Measurements from ENCODE around the gene PDE10A. TPM values are rescaled to one million over a fixed set of nuclear protein-coding genes. Genes with fewer than 3 reads are reported as not detected.

The PDE10A gene
- polyA plus RNA-seq, 10 donors, result 6.5 to 12.8 (median 9.6) TPM

DNA sequence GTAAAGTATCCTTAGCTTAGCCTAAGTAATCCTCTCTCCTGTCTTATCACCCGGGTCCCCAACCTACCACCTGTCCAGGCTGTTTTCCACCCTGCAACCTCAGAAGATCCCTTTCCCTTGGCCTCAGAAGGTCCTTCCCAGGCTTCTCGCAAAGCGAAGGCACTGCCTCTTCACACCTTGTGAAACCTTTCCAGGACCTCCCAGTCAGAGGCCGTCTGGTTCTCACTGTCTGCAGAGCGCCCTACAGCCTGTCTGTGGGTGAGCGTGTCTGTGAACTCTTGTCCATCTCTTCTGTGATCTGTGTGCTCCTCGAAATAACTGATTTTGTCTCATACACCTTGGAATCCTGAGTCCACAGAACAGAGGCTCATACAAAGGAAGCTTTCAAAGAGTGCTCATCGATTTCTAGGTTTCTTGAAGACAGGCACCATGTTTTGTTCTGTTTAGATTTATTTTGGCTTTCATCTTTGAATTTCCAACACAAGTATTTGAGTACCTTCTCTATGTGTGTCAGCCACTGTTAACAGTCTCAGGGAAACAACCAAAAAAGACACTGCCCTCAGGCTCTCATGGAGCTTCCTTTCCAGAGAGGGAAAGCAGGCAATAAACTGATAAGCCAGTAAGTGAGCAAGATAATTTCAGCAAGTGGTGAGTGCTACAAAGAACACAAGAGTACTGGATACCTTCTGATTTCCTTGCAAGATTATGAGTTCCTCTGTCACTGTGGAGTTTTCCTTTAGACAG is 6.3 kb downstream of the PDE10A start:
- no peak for DNase-seq

DNA sequence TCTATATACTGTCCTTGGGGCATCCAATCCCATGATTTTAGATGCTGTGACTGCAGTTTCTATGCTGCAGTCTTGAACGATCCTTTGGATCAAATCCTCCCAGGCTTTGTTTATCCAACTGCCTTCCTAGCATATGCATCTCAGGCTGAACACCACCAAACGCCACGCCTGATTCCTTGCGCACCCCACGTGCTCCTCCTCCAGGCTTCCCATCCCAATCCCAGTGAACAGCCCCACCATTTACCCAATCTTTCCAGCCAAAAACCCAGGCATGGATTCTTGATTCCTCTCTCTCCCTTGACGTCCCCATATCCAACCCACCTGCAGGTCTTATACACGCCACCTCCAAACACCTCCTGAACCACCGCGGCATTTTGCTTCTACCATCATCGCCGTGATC is 7.8 kb downstream of the PDE10A start:
- no peak for DNase-seq

- no peak for DNase-seq
These were observed 8.9 kb downstream of the PDE10A start for GRCh38 chr6:165654144-165654543.

DNA sequence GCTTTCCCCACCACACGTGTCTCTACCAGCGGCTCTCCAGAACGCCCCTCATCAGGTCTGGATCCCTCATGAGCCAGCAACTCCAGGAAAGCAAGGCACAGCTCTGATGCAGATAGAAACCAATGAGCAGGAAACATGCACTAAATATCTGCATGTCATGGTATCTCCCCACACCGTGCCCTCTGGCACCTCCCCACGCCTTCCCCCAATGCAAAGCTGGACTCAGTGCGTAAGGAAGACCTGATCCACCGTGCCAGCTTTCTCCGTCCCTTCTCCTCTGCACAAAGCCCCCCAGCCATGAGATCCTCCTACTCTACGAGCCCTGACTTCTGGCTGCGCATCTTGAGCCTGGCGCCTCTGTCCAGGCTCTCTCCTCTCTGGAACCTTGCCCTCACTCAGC is 9.4 kb downstream of the PDE10A start:
- DNase-seq, result no peak

DNA sequence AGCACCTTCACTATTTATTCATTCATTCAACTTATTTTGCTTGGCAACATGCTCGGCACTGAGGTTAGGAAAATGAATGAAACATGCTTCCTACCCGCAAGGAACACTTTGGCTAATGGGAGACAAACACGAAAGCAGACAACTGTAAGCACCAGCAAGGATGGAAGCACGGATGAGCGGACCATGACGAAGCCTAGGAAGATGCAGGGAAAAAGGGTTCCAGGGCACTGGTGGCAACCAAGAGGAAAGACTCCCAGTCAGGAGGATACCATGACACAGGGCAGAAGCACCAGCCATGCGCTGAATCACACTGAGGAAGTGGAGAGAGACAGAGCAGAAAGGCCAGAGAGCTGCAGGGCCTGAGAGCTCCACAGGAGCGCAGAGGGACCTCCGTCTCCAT is 9.8 kb downstream of the PDE10A start:
- DNase-seq, result no peak

GRCh38 chr6:165652766-165653165 is 10.3 kb downstream of the PDE10A start:
- no peak for DNase-seq

GRCh38 chr6:165649166-165650137 is 13.6 kb downstream of the PDE10A start:
- DNase-seq, result peak; percentile 57 to 78 (median 63)

DNA sequence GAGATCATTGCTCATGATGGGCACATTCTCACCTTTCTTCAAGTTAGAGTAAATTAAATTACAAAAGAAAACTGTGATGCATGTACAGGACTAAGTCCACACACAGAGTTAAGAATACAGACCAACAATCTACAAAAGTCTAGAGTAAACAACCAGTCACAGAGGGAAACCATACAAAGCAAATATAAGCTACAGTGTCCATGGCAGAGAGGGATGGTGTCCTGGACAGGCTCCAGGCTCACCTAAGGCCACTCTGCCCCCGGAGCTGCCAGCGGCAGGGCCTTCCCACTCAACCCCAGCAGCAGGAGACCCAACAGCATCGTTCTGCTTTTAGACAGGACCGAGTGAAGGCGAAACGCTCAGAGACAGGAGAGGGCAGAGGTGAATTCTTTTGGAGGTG is 16.0 kb downstream of the PDE10A start:
- DNase-seq, result no peak

- DNase-seq, result no peak
These were observed 17.1 kb downstream of the PDE10A start for GRCh38 chr6:165645919-165646318.

- no peak for DNase-seq
These were observed 18.3 kb downstream of the PDE10A start for GRCh38 chr6:165644586-165645266.

GRCh38 chr6:165643015-165643414 is 20.0 kb downstream of the PDE10A start:
- no peak for DNase-seq

DNA sequence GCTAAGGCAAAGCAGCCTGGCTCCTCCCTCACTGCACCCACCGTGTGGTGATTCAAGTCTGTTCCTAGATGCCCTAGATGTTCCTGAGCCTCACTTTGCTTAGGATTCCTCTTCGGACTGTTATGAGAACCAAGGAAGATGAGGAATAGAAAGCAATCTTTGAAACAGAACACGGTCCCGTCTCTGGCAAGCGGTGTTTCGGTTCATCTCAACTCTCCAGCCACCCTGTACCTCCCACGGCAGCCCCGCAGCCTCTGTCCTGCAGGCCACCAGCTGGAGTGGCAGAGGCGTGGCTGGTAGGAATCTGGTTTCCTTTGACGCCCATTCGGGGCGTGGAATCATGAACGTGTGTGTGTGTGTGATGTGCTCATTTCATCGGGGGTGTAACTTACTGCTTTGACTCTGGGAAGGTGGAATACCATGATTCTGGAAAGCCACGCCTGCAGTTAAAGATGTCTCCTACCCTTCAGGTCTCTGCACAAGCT is 21.3 kb downstream of the PDE10A start:
- peak in 1 of 3 donors; percentile 38 for DNase-seq

- DNase-seq, result no peak
These were observed 22.2 kb downstream of the PDE10A start for GRCh38 chr6:165640806-165641205.

DNA sequence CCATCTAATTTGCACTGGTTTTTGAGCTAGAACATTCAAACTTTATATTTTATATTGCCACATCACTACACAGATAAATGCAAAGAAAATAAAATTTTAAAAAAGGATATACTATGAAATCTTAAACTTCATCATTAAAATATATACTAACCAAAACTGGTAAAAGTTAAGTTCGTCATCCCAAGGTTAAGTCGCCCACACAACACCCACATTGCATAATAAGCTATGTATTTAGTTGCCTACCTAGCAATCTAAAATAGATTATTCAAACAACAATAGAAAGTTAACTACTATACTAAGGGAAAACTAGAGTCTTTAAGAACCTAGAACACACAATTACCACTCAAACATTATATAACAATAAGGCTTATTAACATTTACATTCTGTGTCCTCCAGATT is 24.5 kb downstream of the PDE10A start:
- no peak for DNase-seq

DNA sequence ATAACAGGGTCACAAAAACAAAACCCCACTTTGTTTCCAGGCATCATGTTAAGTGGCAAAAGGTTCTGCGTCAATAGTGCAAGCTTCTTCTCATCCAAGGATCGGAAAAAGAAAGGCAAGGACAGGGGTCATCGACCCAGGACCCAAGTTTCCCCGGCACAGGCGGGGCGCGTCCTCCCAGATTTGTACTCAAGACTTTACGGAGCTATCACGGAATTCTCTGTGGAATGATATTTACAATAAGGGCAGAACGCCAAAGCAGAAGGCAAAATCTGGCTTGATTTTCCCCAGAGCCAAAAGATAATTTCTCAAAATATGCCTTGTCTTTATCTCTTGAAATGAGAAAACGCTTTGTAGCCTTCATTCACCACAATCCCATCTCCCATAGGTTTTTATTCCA is 25.5 kb downstream of the PDE10A start:
- DNase-seq, result peak in 1 of 3 donors; percentile 55

DNA sequence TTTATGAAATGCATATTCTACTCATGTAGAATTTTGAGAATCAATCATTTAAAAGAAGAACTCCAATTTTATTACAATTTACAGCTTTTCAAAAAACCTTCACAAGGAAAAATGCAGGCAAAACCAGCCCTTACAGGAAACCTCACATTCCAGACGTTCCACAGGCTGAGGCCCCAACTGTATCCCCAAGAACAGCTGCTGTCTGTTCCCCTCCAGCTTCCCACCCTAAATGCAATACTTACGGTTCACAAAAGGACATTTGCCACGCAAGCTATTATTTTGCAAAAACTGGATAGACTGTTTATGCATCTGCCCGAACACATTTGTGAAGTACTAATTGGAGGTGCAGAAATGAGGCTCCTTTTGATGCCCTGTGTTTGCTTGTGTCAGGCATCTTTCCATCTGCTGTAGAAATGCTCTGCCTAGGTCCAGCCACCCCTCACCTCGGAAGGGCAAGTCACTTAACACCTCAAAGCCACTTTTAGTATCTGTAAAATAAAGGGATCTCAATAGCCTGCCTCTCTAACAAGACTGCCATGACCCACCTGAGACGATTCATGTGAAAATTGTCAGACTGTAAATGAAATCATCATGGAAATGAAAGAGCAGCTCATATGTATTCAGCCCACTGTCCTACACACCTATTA is 26.5 kb downstream of the PDE10A start:
- peak in 1 of 3 donors; percentile 67 for DNase-seq

- peak in 1 of 3 donors; percentile 51 for DNase-seq
These were observed 27.1 kb downstream of the PDE10A start for GRCh38 chr6:165635965-165636364.

DNA sequence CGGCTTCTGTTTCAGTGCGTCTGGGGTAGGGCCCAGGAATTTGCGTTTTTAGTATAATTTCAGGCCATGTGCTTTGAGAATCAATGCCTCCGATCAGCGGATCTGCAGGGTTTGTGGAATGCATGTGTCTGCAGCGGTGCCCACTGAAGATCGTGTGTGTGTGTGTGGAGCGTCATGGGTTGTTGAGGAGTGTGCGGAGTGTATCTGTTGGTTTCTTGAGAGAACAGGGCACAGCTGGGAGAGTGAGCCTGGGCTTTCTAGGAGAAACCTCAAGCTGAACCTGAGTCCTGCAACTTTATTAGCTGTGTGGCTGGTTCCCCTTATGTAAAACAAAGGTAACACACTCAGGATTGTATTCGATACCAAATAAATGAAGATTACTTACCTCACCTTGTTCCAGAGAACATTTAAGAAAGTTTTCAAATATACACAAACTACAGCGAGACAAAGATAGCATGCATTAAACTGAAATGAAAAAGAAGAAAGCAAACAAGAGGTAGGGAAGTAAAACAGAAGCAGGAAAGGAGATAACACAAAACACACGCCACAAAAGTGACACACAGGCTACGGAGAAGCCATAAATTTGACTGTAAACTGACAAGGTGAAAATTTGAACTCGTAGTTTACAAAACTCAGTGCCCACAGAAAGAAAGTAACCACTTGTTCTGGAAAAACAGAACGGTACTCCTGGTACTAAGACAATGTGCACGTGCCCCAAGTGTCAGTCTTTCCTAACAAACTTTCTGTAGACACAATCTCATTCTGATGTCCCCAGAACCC is 28.8 kb downstream of the PDE10A start:
- no peak for DNase-seq

DNA sequence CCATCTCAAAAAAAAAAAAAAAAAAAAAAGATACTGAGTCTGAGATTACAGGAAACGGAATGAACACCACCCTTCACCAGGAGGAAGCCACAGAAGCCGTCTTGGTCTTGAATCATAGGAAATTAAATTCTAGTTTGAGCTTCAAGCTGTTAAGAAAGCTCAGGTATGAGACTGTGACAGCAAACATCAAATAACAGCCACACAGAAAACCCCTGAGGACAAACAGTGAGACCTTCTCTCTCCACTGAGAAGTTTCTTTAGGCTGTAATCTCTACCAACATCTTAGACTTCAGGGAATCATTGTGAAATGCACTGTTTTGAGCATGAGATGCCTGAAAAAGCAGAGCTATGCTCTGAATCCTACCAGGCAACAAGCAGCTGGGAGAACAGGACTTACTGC is 30.8 kb downstream of the PDE10A start:
- no peak for DNase-seq

DNA sequence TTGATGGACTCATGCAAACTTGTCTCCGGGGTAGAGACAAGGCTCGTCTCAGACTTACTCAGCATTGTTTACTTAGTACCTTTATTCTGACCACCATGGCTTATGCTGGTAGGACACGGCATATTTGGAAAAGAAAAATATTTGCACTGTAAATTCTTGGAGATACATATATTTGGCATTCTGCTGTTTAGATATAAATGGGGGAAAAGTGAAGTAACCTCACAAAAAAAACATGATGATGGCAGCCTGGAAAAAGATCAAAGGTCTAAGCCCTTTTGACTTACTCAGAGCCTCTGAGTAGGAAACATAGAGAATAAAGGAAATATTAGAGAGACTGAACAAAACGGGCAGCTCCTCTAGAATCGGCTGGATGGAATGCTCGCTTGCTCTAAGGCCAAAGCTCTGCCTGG is 32.5 kb downstream of the PDE10A start:
- no peak for DNase-seq

DNA sequence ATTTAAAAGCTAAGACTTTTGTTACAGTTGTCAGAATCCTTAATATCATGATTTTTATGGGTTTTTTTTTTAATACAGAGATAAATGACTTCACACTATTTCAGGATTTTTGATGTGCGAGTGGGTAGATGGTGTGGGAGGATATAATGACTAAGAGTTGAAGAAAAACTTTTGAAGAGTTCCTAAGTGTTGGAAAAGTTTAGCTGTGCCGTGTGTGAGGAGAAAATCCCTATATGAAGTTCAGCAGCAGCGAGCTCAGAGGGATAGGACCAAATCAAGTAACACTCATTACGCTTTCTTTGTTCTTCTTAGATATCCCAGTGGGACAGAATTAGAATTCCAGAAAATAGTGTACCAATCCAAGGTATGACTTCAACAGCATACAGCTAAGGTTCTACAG is 34.1 kb downstream of the PDE10A start:
- DNase-seq, result no peak
